Measurements from ENCODE around the gene REPS2.

The REPS2 gene

DNA sequence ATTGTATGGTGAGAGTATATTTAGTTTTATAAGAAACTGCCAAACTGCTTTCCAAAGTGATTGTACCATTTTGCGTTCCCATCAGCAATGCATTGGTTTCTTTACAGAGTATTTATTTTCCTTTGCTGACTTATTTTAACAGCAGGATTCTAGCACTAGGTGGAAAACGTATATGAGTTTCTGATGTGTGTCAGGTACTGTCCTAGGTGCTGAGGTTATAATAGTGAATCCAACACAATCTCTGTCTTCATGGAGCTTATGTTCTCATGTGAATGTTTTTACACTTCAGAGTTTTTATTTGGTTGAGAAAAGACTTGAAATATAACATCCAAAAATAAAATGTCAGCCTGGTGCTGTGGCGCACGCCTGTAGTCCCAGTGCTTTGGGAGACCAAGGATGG lies 4.0 kb downstream of the REPS2 start:
- no peaks in the 10 kb centered on the region for H3K36me3 ChIP-seq (ENCODE audit: control insufficient read depth, low read length)

DNA sequence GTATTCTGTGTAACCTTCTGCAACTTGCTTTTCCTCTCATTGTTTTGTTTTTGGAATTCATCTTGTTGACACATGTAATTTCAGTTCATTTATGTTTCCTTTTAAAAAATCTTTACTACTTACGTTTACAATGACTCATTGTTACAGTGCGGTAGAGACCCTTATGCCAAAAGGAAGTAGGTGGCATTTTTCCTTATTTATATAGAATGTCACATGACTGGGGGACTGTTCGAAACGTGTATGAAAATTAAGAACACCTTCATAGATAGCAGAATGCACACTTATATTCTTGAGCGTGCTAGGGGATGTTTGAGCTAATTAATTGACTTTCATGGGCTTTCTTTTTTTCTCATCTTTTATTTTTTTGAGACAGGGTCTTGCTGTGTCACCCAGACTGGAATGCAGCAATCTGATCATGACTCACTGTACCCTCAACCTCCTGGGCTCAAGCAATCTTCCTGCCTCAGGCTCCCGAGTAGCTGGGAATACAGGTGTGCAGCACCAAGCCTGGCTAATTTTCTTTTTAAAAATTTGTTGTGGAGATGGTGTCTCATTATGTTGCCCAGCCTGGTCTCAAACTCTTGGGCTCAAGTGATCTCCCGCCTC lies 7.3 kb downstream of the REPS2 start:
- no peak overlapping the region for H3K4me3 ChIP-seq (ENCODE audit: low read length)
- no peak overlapping the region for H3K27ac ChIP-seq (ENCODE audit: low read depth, low read length)
- H3K36me3 ChIP-seq (ENCODE audit: control insufficient read depth, low read length): no peaks in the 10 kb centered on the region
- no peaks in the 10 kb centered on the region for H3K79me2 ChIP-seq (ENCODE audit: control insufficient read depth, low read length)
- no peaks in the 10 kb centered on the region for H3K9me3 ChIP-seq (ENCODE audit: control insufficient read depth, insufficient read depth, low read length)
- TF ChIP-seq EZH2phosphoT487 (IDR thresholded peaks at IDR 0.05; ENCODE audit: borderline replicate concordance, low read length): no peak
- TF ChIP-seq, protein P1, sequence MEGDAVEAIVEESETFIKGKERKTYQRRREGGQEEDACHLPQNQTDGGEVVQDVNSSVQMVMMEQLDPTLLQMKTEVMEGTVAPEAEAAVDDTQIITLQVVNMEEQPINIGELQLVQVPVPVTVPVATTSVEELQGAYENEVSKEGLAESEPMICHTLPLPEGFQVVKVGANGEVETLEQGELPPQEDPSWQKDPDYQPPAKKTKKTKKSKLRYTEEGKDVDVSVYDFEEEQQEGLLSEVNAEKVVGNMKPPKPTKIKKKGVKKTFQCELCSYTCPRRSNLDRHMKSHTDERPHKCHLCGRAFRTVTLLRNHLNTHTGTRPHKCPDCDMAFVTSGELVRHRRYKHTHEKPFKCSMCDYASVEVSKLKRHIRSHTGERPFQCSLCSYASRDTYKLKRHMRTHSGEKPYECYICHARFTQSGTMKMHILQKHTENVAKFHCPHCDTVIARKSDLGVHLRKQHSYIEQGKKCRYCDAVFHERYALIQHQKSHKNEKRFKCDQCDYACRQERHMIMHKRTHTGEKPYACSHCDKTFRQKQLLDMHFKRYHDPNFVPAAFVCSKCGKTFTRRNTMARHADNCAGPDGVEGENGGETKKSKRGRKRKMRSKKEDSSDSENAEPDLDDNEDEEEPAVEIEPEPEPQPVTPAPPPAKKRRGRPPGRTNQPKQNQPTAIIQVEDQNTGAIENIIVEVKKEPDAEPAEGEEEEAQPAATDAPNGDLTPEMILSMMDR (IDR thresholded peaks at IDR 0.05; ENCODE audit: low read depth, low read length, poor library complexity, severe bottlenecking): no peak
- peaks cover 4% of the 10 kb centered on the region; the same call in 1 of the 2 replicates for H3K4me1 ChIP-seq (ENCODE audit: control insufficient read depth, low read length)
- H3K27me3 ChIP-seq (ENCODE audit: control insufficient read depth, low read length): peaks cover 3% of the 10 kb centered on the region; the same call in 1 of the 2 replicates
- no peak overlapping the region for H3K4me2 ChIP-seq (ENCODE audit: low read length)
- H3K9me2 ChIP-seq (replicated peaks; ENCODE audit: control insufficient read depth, low read length): no peaks in the 10 kb centered on the region
- no peaks in the 10 kb centered on the region for H3F3A ChIP-seq (ENCODE audit: control insufficient read depth, insufficient read depth)
- no peaks in the 10 kb centered on the region for H4K20me1 ChIP-seq (ENCODE audit: control insufficient read depth, insufficient read depth, low read depth, low read length)

More for the DNA sequence above, 4.0 kb downstream of the REPS2 start:
- H4K20me1 ChIP-seq (ENCODE audit: control insufficient read depth, insufficient read depth, low read depth, low read length): no peaks in the 10 kb centered on the region
- H3K9me3 ChIP-seq (ENCODE audit: control insufficient read depth, insufficient read depth, low read length): no peaks in the 10 kb centered on the region
- H3F3A ChIP-seq (ENCODE audit: control insufficient read depth, insufficient read depth): no peaks in the 10 kb centered on the region
- TF ChIP-seq, protein P1 (IDR thresholded peaks at IDR 0.05; ENCODE audit: low read depth, low read length, poor library complexity, severe bottlenecking): no peak
- TF ChIP-seq EZH2phosphoT487 (IDR thresholded peaks at IDR 0.05; ENCODE audit: borderline replicate concordance, low read length): no peak
- peaks cover 8% of the 10 kb centered on the region for H3K4me1 ChIP-seq (ENCODE audit: control insufficient read depth, low read length)
- no peak overlapping the region for H3K4me3 ChIP-seq (ENCODE audit: low read length)
- no peaks in the 10 kb centered on the region for H3K79me2 ChIP-seq (ENCODE audit: control insufficient read depth, low read length)
- H3K9me2 ChIP-seq (replicated peaks; ENCODE audit: control insufficient read depth, low read length): no peaks in the 10 kb centered on the region
- peaks cover 19% of the 10 kb centered on the region for H3K27me3 ChIP-seq (ENCODE audit: control insufficient read depth, low read length)
- H3K27ac ChIP-seq (ENCODE audit: low read depth, low read length): no peak overlapping the region
- H3K4me2 ChIP-seq (ENCODE audit: low read length): no peak overlapping the region

DNA sequence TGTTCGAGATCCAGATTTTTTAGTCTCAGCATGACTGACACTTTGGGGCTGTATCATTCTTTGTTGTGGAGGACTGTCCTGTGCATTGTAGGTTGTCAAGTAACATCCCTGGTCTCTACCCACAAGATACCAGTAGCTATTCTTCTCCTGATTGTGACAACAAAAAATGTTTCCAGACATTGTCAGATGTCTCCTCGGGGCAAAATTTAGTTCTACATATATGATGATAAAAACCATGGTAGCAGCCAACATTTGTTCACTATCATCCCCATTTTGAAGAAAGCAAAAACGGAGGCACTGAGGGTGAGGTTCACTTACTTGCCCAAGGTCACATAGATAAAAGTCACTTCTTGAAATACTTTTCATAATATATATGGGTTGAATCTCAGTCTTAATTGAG lies 11.3 kb downstream of the REPS2 start:
- Histone ChIP-seq H3K36me3 (ENCODE audit: control insufficient read depth, low read length) (no peaks in the 10 kb centered on the region), H3K79me2 (ENCODE audit: control insufficient read depth, low read length) (no peaks in the 10 kb centered on the region), H4K20me1 (ENCODE audit: control insufficient read depth, insufficient read depth, low read depth, low read length) (no peaks in the 10 kb centered on the region), H3F3A (ENCODE audit: control insufficient read depth, insufficient read depth) (no peaks in the 10 kb centered on the region), H3K27me3 (ENCODE audit: control insufficient read depth, low read length) (no peaks in the 10 kb centered on the region), H3K9me2 (replicated peaks; ENCODE audit: control insufficient read depth, low read length) (no peaks in the 10 kb centered on the region), H3K9me3 (ENCODE audit: control insufficient read depth, insufficient read depth, low read length) (no peaks in the 10 kb centered on the region), H3K4me1 (ENCODE audit: control insufficient read depth, low read length) (peaks cover 4% of the 10 kb centered on the region; the same call in 1 of the 2 replicates), H3K4me3 (ENCODE audit: low read length) (no peak overlapping the region), H3K4me2 (ENCODE audit: low read length) (no peak overlapping the region), H3K27ac (ENCODE audit: low read depth, low read length) (no peak overlapping the region)
- no peak for TF ChIP-seq EZH2phosphoT487 (IDR thresholded peaks at IDR 0.05; ENCODE audit: borderline replicate concordance, low read length)
- TF ChIP-seq, protein P1 (IDR thresholded peaks at IDR 0.05; ENCODE audit: low read depth, low read length, poor library complexity, severe bottlenecking): no peak

Data from DOHH2 (cell line).